ENCODE data around the gene MFAP4. TPM values are rescaled to one million over a fixed set of nuclear protein-coding genes. Genes with fewer than 3 reads are reported as not detected.

The MFAP4 gene
- total and polyA plus RNA-seq, 3 donors from 2014 or later, result 24.0 to 108 (median 55.7) TPM

GRCh38 chr17:19369107-19369778 lies 17.7 kb downstream of the MFAP4 start:
- no peak for TF ChIP-seq CTCF (IDR thresholded peaks at IDR 0.05)
- TF ChIP-seq POLR2A (IDR thresholded peaks at IDR 0.05), result no peak
- DNase-seq, result no peak
- no peaks in the 10 kb centered on the region for H3K36me3 ChIP-seq (ENCODE audit: low read depth, missing control alignments)
- peaks cover 10% of the 10 kb centered on the region for H3K4me1 ChIP-seq
- H3K4me3 ChIP-seq, result no peak overlapping the region
- H3K27me3 ChIP-seq, result no peaks in the 10 kb centered on the region
- no peaks in the 10 kb centered on the region for H3K9me3 ChIP-seq
- H3K27ac ChIP-seq, result no peak overlapping the region
- 90% methylated on average over 16 of the region's 16 CpGs for WGBS, 2 donors
- intact Hi-C loops (cut with DNase I; ENCODE audit: low total_unique reads), result loop anchor here (10.0 kb wide), 1 partner anchor 396 kb away; no protein-coding TSS in a partner anchor

DNA sequence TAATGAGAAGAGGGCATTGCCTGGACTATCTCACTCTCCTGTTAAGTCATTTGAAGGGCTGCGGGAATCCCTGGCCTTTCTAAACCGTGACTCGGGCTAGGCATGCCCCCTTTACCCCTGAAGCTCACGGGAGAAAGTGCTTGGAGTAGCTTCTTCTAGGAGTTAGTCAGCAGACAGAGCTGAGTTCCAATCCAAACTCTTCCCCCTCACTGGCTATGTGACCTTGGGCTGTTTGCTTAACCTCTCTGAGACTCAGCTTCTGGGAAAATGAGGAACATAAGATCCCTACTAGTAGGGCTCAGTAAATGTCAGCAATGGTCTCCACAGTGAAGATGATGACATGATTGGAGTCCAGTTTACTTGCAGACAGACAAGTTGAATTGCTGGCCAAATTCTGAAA lies 18.8 kb downstream of the MFAP4 start:
- Histone ChIP-seq H3K27ac (no peak overlapping the region), H3K9me3 (no peaks in the 10 kb centered on the region), H3K27me3 (no peaks in the 10 kb centered on the region), H3K4me1 (peaks cover 12% of the 10 kb centered on the region), H3K36me3 (ENCODE audit: low read depth, missing control alignments) (no peaks in the 10 kb centered on the region), H3K4me3 (no peak overlapping the region)
- intact Hi-C loops (cut with DNase I; ENCODE audit: low total_unique reads), result loop anchor here (10.0 kb wide), 1 partner anchor 397 kb away; no protein-coding TSS in a partner anchor
- WGBS, 2 donors, result 73 to 91% methylated on average over 4 of the region's 4 CpGs
- no peak for DNase-seq
- TF ChIP-seq CTCF (IDR thresholded peaks at IDR 0.05) (no peak), POLR2A (IDR thresholded peaks at IDR 0.05) (no peak)

DNA sequence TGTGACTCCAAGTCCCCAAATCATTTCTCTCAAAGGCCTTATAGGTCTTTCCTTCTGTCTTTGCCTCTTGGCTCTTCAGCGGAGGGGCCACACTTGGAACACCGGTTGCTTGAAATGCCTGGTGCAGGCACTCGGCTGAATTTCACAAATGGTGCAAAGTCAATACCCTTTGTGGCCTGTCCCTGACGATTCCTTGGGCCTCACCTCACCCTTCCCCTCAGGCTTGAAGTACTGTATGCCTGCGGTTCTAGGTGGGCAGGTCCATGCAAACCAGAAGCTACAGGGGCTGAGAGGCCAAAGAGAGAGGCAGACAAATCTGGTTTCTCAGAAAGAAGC lies 20.4 kb downstream of the MFAP4 start:
- no peaks in the 10 kb centered on the region for H3K9me3 ChIP-seq
- H3K4me1 ChIP-seq, result peaks cover 12% of the 10 kb centered on the region
- intact Hi-C loops (cut with DNase I; ENCODE audit: low total_unique reads), result loop anchor here (10.0 kb wide), 1 partner anchor 398 kb away; no protein-coding TSS in a partner anchor
- WGBS, 2 donors, result 89 to 92% methylated on average over 5 of the region's 5 CpGs
- no peak for DNase-seq
- TF ChIP-seq POLR2A (IDR thresholded peaks at IDR 0.05) (no peak), CTCF (IDR thresholded peaks at IDR 0.05) (no peak)
- no peak overlapping the region for H3K4me3 ChIP-seq
- no peaks in the 10 kb centered on the region for H3K36me3 ChIP-seq (ENCODE audit: low read depth, missing control alignments)
- no peaks in the 10 kb centered on the region for H3K27me3 ChIP-seq
- no peak overlapping the region for H3K27ac ChIP-seq

- Histone ChIP-seq H3K4me1 (peaks cover 12% of the 10 kb centered on the region), H3K4me3 (no peak overlapping the region), H3K9me3 (no peaks in the 10 kb centered on the region), H3K27ac (no peak overlapping the region), H3K36me3 (ENCODE audit: low read depth, missing control alignments) (no peaks in the 10 kb centered on the region), H3K27me3 (no peaks in the 10 kb centered on the region)
- TF ChIP-seq CTCF (IDR thresholded peaks at IDR 0.05), result no peak
- no peak for TF ChIP-seq POLR2A (IDR thresholded peaks at IDR 0.05)
- WGBS, 2 donors, result 91 to 95% methylated on average over 6 to 8 of the region's 9 CpGs
- DNase-seq, result no peak
- intact Hi-C loops (cut with DNase I; ENCODE audit: low total_unique reads), result loop anchor here (10.0 kb wide), 1 partner anchor 399 kb away; no protein-coding TSS in a partner anchor
These were observed 21.0 kb downstream of the MFAP4 start for GRCh38 chr17:19365833-19366636.
